AG09309 (cell line): ENCODE measurements around the gene NFIB.

Experiments
- DNase-seq: peaks from one replicate; pipeline ENCODE4 v3.0.0-alpha.2; 2010; ENCODE audit warnings: low read depth
- H3K4me3 ChIP-seq: 2 replicates; pipeline ENCODE4 v1.5.1; 2011; ENCODE audit warnings: mild to moderate bottlenecking, low read depth, low read length, moderate library complexity; ENCODE audit not compliant: control insufficient read depth
- CTCF ChIP-seq: IDR thresholded peaks from 2 replicates; pipeline ENCODE4 v1.5.1; 2011; ENCODE audit warnings: mild to moderate bottlenecking, low read depth, low read length, inconsistent platforms; ENCODE audit not compliant: insufficient read depth, control insufficient read depth; ENCODE audit errors: missing control alignments

NFIB gene

GRCh38 chr9:14294659-14295058, 19.3 kb downstream of the NFIB start:
- no peak for TF ChIP-seq CTCF
- H3K4me3 ChIP-seq, result no peak overlapping the region
- no peak for DNase-seq

- H3K4me3 ChIP-seq, result no peak overlapping the region
- no peak for DNase-seq
- no peak for TF ChIP-seq CTCF
Observed at GRCh38 chr9:14293801-14294200, 20.1 kb downstream of the NFIB start.

- no peak for TF ChIP-seq CTCF
- no peak overlapping the region for H3K4me3 ChIP-seq
Observed at GRCh38 chr9:14292181-14292739, 21.7 kb downstream of the NFIB start.

GRCh38 chr9:14289916-14290315, 24.0 kb downstream of the NFIB start:
- DNase-seq, result no peak
- TF ChIP-seq CTCF, result no peak
- H3K4me3 ChIP-seq, result no peak overlapping the region

More at GRCh38 chr9:14292181-14292739, 21.7 kb downstream of the NFIB start:
- no peak for DNase-seq

GRCh38 chr9:14288433-14288832, 25.5 kb downstream of the NFIB start:
- no peak for DNase-seq
- no peak overlapping the region for H3K4me3 ChIP-seq
- no peak for TF ChIP-seq CTCF

- DNase-seq, result no peak
- H3K4me3 ChIP-seq, result no peak overlapping the region
- no peak for TF ChIP-seq CTCF
Observed at GRCh38 chr9:14286121-14286520, 27.8 kb downstream of the NFIB start.

- DNase-seq, result no peak
- no peak overlapping the region for H3K4me3 ChIP-seq
- no peak for TF ChIP-seq CTCF
Observed at GRCh38 chr9:14283276-14283675, 30.7 kb downstream of the NFIB start.
